Measurements from ENCODE around the gene THY1. TPM values are rescaled to one million over a fixed set of nuclear protein-coding genes. Genes with fewer than 3 reads are reported as not detected.

Gene THY1
- total RNA-seq, 2 experiments from 2014 or later = 0.18 to 0.91 TPM

- Mint-ChIP-seq H3K4me1 (peaks cover 20% of the 10 kb centered on the region), H3K36me3 (ENCODE audit: low read depth) (no peaks in the 10 kb centered on the region), H3K27ac (no peak overlapping the region), H3K27me3 (peaks cover 36% of the 10 kb centered on the region), H3K4me3 (no peak overlapping the region), H3K9me3 (ENCODE audit: low read depth) (no peaks in the 10 kb centered on the region)
- ATAC-seq = no peak
- POLR2A ChIA-PET = no interaction called here
- no peak for DNase-seq
- intact Hi-C loops (cut with DNase I, micrococcal nuclease) = no loop called here
- CTCF ChIA-PET = no interaction called here
These were observed 1.8 kb upstream of the THY1 start for GRCh38 chr11:119424775-119425174.

DNA sequence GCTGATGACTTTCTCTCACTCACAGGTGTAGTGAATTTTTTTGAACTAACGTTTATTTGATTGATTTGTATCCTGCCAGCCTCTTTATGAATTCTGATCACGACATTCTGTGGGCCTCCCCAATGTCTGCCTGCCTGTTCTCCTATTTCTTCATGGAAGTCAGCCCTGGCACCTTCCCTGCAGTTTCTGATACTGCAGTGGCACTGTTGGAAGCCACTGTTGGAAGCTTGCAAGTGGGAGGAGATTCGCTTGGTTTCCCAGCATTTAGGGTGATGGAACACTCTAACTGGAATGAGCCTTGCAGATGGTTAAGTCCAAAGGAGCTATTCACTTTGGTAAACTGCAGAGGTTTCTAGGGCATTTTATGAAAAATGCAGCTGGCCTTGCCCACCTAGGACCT lies 1.3 kb upstream of the THY1 start:
- peaks cover 40% of the 10 kb centered on the region for H3K27me3 Mint-ChIP-seq
- DNase-seq = no peak
- ChIA-PET POLR2A (no interaction called here), CTCF (interaction anchor here (0.7 kb wide), 1 partner anchor 45 kb away, joined by 3 read pairs; no protein-coding TSS in a partner anchor)
- H3K4me3 Mint-ChIP-seq = no peak overlapping the region
- no peak overlapping the region for H3K27ac Mint-ChIP-seq
- ATAC-seq = no peak
- intact Hi-C loops (cut with DNase I, micrococcal nuclease) = no loop called here
- H3K4me1 Mint-ChIP-seq = peaks cover 20% of the 10 kb centered on the region
- H3K36me3 Mint-ChIP-seq (ENCODE audit: low read depth) = no peaks in the 10 kb centered on the region
- no peaks in the 10 kb centered on the region for H3K9me3 Mint-ChIP-seq (ENCODE audit: low read depth)

- intact Hi-C loops (cut with DNase I, micrococcal nuclease) = no loop called here
- Mint-ChIP-seq H3K36me3 (ENCODE audit: low read depth) (no peaks in the 10 kb centered on the region), H3K27me3 (peaks cover 41% of the 10 kb centered on the region), H3K4me3 (no peak overlapping the region), H3K4me1 (peaks cover 20% of the 10 kb centered on the region), H3K27ac (no peak overlapping the region), H3K9me3 (ENCODE audit: low read depth) (no peaks in the 10 kb centered on the region)
- no peak for DNase-seq
- no peak for ATAC-seq
- CTCF ChIA-PET = interaction anchor here (0.7 kb wide), 1 partner anchor 46 kb away, joined by 3 read pairs; no protein-coding TSS in a partner anchor
- POLR2A ChIA-PET = no interaction called here
These were observed 710 bp upstream of the THY1 start for GRCh38 chr11:119423509-119424254.

- Mint-ChIP-seq H3K36me3 (ENCODE audit: low read depth) (no peaks in the 10 kb centered on the region), H3K4me3 (peak overlapping the region; percentile 55)
These were observed 797 bp downstream of the THY1 start for GRCh38 chr11:119421941-119422808.

GRCh38 chr11:119421351-119421750 lies 1.6 kb downstream of the THY1 start:
- Mint-ChIP-seq H3K4me3 (no peak overlapping the region), H3K36me3 (ENCODE audit: low read depth) (no peaks in the 10 kb centered on the region)
- no peak for ATAC-seq

More at GRCh38 chr11:119421941-119422808, 797 bp downstream of the THY1 start:
- H3K27me3 Mint-ChIP-seq = peaks cover 43% of the 10 kb centered on the region
- intact Hi-C loops (cut with DNase I, micrococcal nuclease) = no loop called here
- ChIA-PET CTCF (interaction anchor here (0.5 kb wide), 1 partner anchor 83 kb away, joined by 4 read pairs; no protein-coding TSS in a partner anchor), POLR2A (no interaction called here)
- DNase-seq = peak; percentile 24
- no peaks in the 10 kb centered on the region for H3K9me3 Mint-ChIP-seq (ENCODE audit: low read depth)
- ATAC-seq = peak; percentile 57
- H3K4me1 Mint-ChIP-seq = peaks cover 20% of the 10 kb centered on the region
- no peak overlapping the region for H3K27ac Mint-ChIP-seq

DNA sequence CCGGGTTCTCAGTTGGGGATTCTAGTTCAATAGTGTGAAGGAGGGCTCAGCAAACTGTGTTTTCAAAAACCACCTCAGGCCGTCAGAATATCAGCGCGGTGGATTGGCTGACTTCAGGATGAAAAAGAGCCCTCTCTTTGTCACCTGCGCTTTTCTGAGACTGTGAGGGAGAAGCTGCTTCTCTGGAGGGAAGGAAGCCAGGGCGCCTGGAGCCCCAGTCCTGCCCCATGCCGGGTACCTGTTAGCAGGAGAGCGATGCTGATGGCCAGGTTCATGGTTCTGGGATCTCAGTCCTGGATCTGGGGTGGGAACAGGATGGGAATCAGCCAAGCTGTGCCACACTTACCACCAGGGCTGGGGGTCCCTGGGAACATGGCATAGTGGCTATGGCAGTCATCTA lies 2.3 kb downstream of the THY1 start:
- H3K9me3 Mint-ChIP-seq (ENCODE audit: low read depth) = no peaks in the 10 kb centered on the region
- no peak for DNase-seq
- ChIA-PET CTCF (no interaction called here), POLR2A (no interaction called here)
- peaks cover 43% of the 10 kb centered on the region for H3K27me3 Mint-ChIP-seq
- H3K36me3 Mint-ChIP-seq (ENCODE audit: low read depth) = no peaks in the 10 kb centered on the region
- no peak overlapping the region for H3K4me3 Mint-ChIP-seq
- intact Hi-C loops (cut with DNase I, micrococcal nuclease) = no loop called here
- H3K4me1 Mint-ChIP-seq = peaks cover 11% of the 10 kb centered on the region
- H3K27ac Mint-ChIP-seq = no peak overlapping the region
- ATAC-seq = no peak

More at GRCh38 chr11:119421351-119421750, 1.6 kb downstream of the THY1 start:
- Mint-ChIP-seq H3K27ac (no peak overlapping the region), H3K9me3 (ENCODE audit: low read depth) (no peaks in the 10 kb centered on the region), H3K27me3 (peaks cover 43% of the 10 kb centered on the region), H3K4me1 (peaks cover 16% of the 10 kb centered on the region)
- intact Hi-C loops (cut with DNase I, micrococcal nuclease) = no loop called here
- CTCF ChIA-PET = no interaction called here
- DNase-seq = no peak
- POLR2A ChIA-PET = no interaction called here

DNA sequence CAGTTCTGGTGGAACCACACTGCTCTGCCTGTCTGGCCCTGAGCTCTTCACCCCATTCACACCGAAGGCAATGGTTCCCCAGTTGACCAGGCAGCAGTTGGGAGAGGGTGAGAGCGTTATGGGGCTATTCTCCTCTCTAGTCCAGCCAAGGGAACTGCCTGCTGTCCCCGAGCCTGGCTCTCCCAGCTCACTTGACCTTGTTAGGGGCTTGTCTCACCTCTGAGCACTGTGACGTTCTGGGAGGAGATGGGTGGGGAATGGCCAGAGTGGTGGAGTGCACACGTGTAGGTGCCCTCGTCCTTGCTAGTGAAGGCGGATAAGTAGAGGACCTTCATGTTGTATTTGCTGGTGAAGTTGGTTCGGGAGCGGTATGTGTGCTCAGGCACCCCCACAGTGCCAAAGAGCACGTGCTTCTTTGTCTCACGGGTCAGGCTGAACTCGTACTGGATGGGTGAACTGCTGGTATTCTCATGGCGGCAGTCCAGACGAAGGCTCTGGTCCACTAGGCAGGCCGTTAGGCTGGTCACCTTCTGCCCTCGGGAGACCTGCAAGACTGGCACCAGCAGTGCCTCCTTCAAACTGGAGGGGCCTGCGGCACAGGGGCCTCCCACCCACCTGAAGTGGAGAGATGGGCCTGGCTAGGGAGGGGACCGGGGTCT lies 3.0 kb downstream of the THY1 start:
- intact Hi-C loops (cut with DNase I, micrococcal nuclease) = no loop called here
- no peak for DNase-seq
- Mint-ChIP-seq H3K36me3 (ENCODE audit: low read depth) (no peaks in the 10 kb centered on the region), H3K9me3 (ENCODE audit: low read depth) (no peaks in the 10 kb centered on the region), H3K27me3 (peaks cover 41% of the 10 kb centered on the region), H3K27ac (no peak overlapping the region), H3K4me3 (no peak overlapping the region), H3K4me1 (peaks cover 11% of the 10 kb centered on the region)
- ChIA-PET CTCF (interaction anchor here (0.8 kb wide), 1 partner anchor 55 kb away, joined by 4 read pairs; no protein-coding TSS in a partner anchor), POLR2A (no interaction called here)
- ATAC-seq = no peak

- Mint-ChIP-seq H3K4me3 (no peak overlapping the region), H3K36me3 (ENCODE audit: low read depth) (no peaks in the 10 kb centered on the region), H3K27me3 (peaks cover 36% of the 10 kb centered on the region), H3K4me1 (peaks cover 11% of the 10 kb centered on the region), H3K9me3 (ENCODE audit: low read depth) (no peaks in the 10 kb centered on the region), H3K27ac (no peak overlapping the region)
- ChIA-PET CTCF (no interaction called here), POLR2A (no interaction called here)
- DNase-seq = no peak
- ATAC-seq = no peak
- intact Hi-C loops (cut with DNase I, micrococcal nuclease) = no loop called here
These were observed 3.7 kb downstream of the THY1 start for GRCh38 chr11:119419246-119419645.

GRCh38 chr11:119418759-119419158 lies 4.2 kb downstream of the THY1 start:
- H3K36me3 Mint-ChIP-seq (ENCODE audit: low read depth) = no peaks in the 10 kb centered on the region
- H3K27me3 Mint-ChIP-seq = peaks cover 32% of the 10 kb centered on the region
- H3K4me3 Mint-ChIP-seq = no peak overlapping the region
- ChIA-PET POLR2A (no interaction called here), CTCF (no interaction called here)
- H3K9me3 Mint-ChIP-seq (ENCODE audit: low read depth) = no peaks in the 10 kb centered on the region
- ATAC-seq (no peak), DNase-seq (no peak)
- intact Hi-C loops (cut with DNase I, micrococcal nuclease) = no loop called here
- peaks cover 11% of the 10 kb centered on the region for H3K4me1 Mint-ChIP-seq
- no peak overlapping the region for H3K27ac Mint-ChIP-seq

- Mint-ChIP-seq H3K36me3 (ENCODE audit: low read depth) (no peaks in the 10 kb centered on the region), H3K27me3 (peaks cover 27% of the 10 kb centered on the region), H3K9me3 (ENCODE audit: low read depth) (no peaks in the 10 kb centered on the region), H3K27ac (no peak overlapping the region), H3K4me1 (peaks cover 11% of the 10 kb centered on the region), H3K4me3 (no peak overlapping the region)
- ChIA-PET POLR2A (no interaction called here), CTCF (no interaction called here)
- no peak for ATAC-seq
- intact Hi-C loops (cut with DNase I, micrococcal nuclease) = no loop called here
- DNase-seq = no peak
These were observed 5.0 kb downstream of the THY1 start for GRCh38 chr11:119417726-119418540.

All from activated CD4-positive, alpha-beta T cell treated with anti-CD3 and anti-CD28 coated beads for 36 hours (primary cell).